OCI-LY1 (cell line): ENCODE results near the gene NUP88.

Source experiments
- H2AFZ ChIP-seq: fragments of 200-600 bp; sonication (generic), shearing (Covaris generic); 2 replicates; pipeline ENCODE4 v1.6.0; 2014; ENCODE audit warnings: antibody characterized with exemption, mild to moderate bottlenecking, low read length
- H3F3A ChIP-seq: fragments of 200-600 bp; sonication (generic), shearing (Covaris generic); 2 replicates; pipeline ENCODE4 v1.6.0; 2014; ENCODE audit warnings: mild to moderate bottlenecking, antibody characterized with exemption, low read length, moderate library complexity; ENCODE audit not compliant: insufficient read depth
- H3K27ac ChIP-seq: fragments of 200-600 bp; sonication (generic); 2 replicates; pipeline ENCODE4 v1.5.1; 2014; ENCODE audit warnings: low read length, mixed run types, mild to moderate bottlenecking, low read depth; ENCODE audit not compliant: poor library complexity, severe bottlenecking
- H3K27me3 ChIP-seq: fragments of 200-600 bp; sonication (generic); 2 replicates; pipeline ENCODE4 v1.6.0; 2014; ENCODE audit warnings: antibody characterized with exemption, mild to moderate bottlenecking, low read length, moderate library complexity; ENCODE audit not compliant: insufficient read depth
- H3K36me3 ChIP-seq: fragments of 200-600 bp; sonication (generic); 2 replicates; pipeline ENCODE4 v1.6.1; 2014; ENCODE audit warnings: mild to moderate bottlenecking, antibody characterized with exemption, low read length, moderate library complexity, mixed read lengths; ENCODE audit not compliant: insufficient read depth
- H3K4me1 ChIP-seq: fragments of 200-600 bp; sonication (generic); 2 replicates; pipeline ENCODE4 v1.5.1; 2014; ENCODE audit warnings: mild to moderate bottlenecking, low read length, moderate library complexity; ENCODE audit not compliant: insufficient read depth, severe bottlenecking
- H3K4me2 ChIP-seq: fragments of 200-600 bp; sonication (generic), shearing (Covaris generic); 2 replicates; pipeline ENCODE4 v1.6.1; 2014; ENCODE audit warnings: low read length
- H3K4me3 ChIP-seq: fragments of 200-600 bp; sonication (generic); 2 replicates; pipeline ENCODE4 v1.5.1; 2014; ENCODE audit warnings: low read length, low read depth, mild to moderate bottlenecking, mixed read lengths; ENCODE audit not compliant: poor library complexity, severe bottlenecking
- H3K79me2 ChIP-seq: fragments of 200-600 bp; shearing (Covaris generic); 2 replicates; pipeline ENCODE4 v1.6.1; 2016; ENCODE audit warnings: mixed run types, low read length, mixed read lengths; ENCODE audit not compliant: insufficient read depth
- H3K9ac ChIP-seq: fragments of 200-600 bp; sonication (generic), shearing (Covaris generic); 2 replicates; pipeline ENCODE4 v1.6.1; 2014; ENCODE audit warnings: mild to moderate bottlenecking, low read length, mixed read lengths
- H3K9me2 ChIP-seq: fragments of 200-600 bp; sonication (generic), shearing (Covaris generic); 2 replicates; pipeline ENCODE4 v1.6.1; 2014; ENCODE audit warnings: low read depth, mild to moderate bottlenecking, low read length, mixed read lengths
- H3K9me3 ChIP-seq: fragments of 200-600 bp; shearing (Covaris generic); 2 replicates; pipeline ENCODE4 v1.6.1; 2014; ENCODE audit warnings: low read length, mixed read lengths
- H4K20me1 ChIP-seq: fragments of 200-600 bp; sonication (generic), shearing (Covaris generic); 2 replicates; pipeline ENCODE4 v1.6.0; 2016; ENCODE audit warnings: mild to moderate bottlenecking, low read length; ENCODE audit not compliant: insufficient read depth
- EZH2 ChIP-seq: fragments of 200-600 bp; sonication (generic), shearing (Covaris generic); IDR thresholded peaks from 2 replicates; pipeline ENCODE4 v1.8.0; 2017; ENCODE audit warnings: borderline replicate concordance, mixed run types, mild to moderate bottlenecking, antibody characterized with exemption, low read length, moderate library complexity, mixed read lengths
- TF ChIP-seq, protein P1 (sequence below): fragments of 200-600 bp; sonication (generic), shearing (Covaris generic); IDR thresholded peaks from 2 replicates; pipeline ENCODE4 v1.5.1; 2017; ENCODE audit warnings: mild to moderate bottlenecking, antibody characterized with exemption, low read length, moderate library complexity, mixed read lengths

Gene NUP88

DNA sequence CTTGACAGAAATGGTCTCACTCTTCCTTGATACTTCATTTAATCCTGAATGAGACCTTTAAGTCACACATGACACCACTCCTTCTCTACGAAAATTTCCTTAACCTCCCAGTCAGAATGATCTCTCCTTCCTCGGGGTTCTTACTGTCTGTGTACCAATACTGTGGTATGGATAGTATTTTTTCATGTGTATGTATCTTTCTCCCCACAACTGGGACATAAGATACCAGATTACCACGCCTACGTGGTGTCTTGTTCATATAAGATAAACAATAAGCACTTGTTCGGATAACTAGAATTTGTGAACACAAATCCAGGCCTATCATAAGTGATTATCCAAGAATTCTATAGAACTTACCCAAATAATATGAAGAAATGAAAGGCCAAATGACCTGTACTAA is 11.3 kb downstream of the NUP88 start:
- no peak overlapping the region for H3K9ac ChIP-seq
- peaks cover 97% of the 10 kb centered on the region for H3K36me3 ChIP-seq
- no peak overlapping the region for H3K4me2 ChIP-seq
- no peak overlapping the region for H3K4me3 ChIP-seq
- H3K27ac ChIP-seq: no peak overlapping the region
- H3K27me3 ChIP-seq: no peaks in the 10 kb centered on the region
- no peaks in the 10 kb centered on the region for H3K4me1 ChIP-seq
- H3K9me3 ChIP-seq: no peaks in the 10 kb centered on the region
- no peaks in the 10 kb centered on the region for H4K20me1 ChIP-seq
- no peak for TF ChIP-seq EZH2
- TF ChIP-seq, protein P1, sequence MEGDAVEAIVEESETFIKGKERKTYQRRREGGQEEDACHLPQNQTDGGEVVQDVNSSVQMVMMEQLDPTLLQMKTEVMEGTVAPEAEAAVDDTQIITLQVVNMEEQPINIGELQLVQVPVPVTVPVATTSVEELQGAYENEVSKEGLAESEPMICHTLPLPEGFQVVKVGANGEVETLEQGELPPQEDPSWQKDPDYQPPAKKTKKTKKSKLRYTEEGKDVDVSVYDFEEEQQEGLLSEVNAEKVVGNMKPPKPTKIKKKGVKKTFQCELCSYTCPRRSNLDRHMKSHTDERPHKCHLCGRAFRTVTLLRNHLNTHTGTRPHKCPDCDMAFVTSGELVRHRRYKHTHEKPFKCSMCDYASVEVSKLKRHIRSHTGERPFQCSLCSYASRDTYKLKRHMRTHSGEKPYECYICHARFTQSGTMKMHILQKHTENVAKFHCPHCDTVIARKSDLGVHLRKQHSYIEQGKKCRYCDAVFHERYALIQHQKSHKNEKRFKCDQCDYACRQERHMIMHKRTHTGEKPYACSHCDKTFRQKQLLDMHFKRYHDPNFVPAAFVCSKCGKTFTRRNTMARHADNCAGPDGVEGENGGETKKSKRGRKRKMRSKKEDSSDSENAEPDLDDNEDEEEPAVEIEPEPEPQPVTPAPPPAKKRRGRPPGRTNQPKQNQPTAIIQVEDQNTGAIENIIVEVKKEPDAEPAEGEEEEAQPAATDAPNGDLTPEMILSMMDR: no peak
- H3K9me2 ChIP-seq: no peaks in the 10 kb centered on the region
- no peak overlapping the region for H2AFZ ChIP-seq
- no peaks in the 10 kb centered on the region for H3F3A ChIP-seq
- H3K79me2 ChIP-seq: peaks cover 4% of the 10 kb centered on the region

DNA sequence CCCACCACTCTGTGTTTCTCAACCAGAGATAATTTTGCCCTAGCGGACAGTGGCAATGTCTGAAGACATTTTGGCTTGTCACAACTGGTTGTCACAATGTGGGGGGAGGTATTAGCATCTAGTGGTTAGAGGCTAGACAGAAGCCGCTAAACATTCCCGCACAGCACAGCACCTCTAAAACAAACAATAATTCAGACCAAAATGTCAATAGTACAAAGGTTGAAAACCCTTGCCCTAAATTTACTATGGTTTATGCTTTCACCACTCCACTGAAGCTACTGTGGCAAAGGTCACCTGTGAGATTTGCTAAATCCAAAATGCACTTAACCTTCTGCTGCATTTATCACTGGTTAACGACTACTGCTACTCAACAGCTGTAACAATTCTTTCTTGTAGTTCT is 14.1 kb downstream of the NUP88 start:
- Histone ChIP-seq H3K4me2 (no peak overlapping the region), H3K9me3 (no peaks in the 10 kb centered on the region), H3F3A (no peaks in the 10 kb centered on the region), H2AFZ (no peak overlapping the region), H4K20me1 (no peaks in the 10 kb centered on the region), H3K79me2 (no peaks in the 10 kb centered on the region), H3K4me3 (no peak overlapping the region), H3K36me3 (peaks cover 94% of the 10 kb centered on the region), H3K4me1 (no peaks in the 10 kb centered on the region), H3K27ac (no peak overlapping the region), H3K27me3 (no peaks in the 10 kb centered on the region), H3K9me2 (no peaks in the 10 kb centered on the region), H3K9ac (no peak overlapping the region)
- no peak for TF ChIP-seq EZH2
- TF ChIP-seq, protein P1: no peak

DNA sequence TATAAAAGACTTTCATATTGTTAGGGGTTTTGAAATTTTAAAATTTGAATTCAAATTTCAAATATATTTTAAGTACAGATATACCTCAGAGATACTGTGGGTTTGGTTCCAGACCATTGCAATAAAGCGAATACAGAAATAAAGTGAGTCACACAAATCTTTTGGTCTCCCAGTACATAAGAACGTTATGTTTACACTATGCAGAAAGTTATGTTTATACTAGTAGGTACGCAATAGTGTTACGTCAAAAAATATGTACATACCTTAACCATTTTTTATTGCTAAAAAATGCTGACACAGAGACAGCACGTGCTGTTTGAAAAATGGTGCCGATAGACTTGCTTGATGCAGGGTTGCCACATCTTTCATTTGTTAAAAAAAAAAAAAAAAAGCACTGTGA is 19.7 kb downstream of the NUP88 start:
- TF ChIP-seq, protein P1: no peak
- no peak for TF ChIP-seq EZH2
- H2AFZ ChIP-seq: no peak overlapping the region
- no peaks in the 10 kb centered on the region for H3K9me3 ChIP-seq
- H3K4me2 ChIP-seq: no peak overlapping the region
- H3K9me2 ChIP-seq: no peaks in the 10 kb centered on the region
- H3K27ac ChIP-seq: no peak overlapping the region
- peaks cover 93% of the 10 kb centered on the region for H3K36me3 ChIP-seq
- no peaks in the 10 kb centered on the region for H3K79me2 ChIP-seq
- no peak overlapping the region for H3K4me3 ChIP-seq
- no peaks in the 10 kb centered on the region for H3K4me1 ChIP-seq
- H3F3A ChIP-seq: no peaks in the 10 kb centered on the region
- no peaks in the 10 kb centered on the region for H4K20me1 ChIP-seq
- H3K9ac ChIP-seq: no peak overlapping the region
- H3K27me3 ChIP-seq: no peaks in the 10 kb centered on the region
